Stimulated activated CD8-positive, alpha-beta memory T cell treated with anti-CD3 and anti-CD28 coated beads, Interleukin-7, amount 100 ng/mL, for 24 hours (primary cell): ENCODE results near the gene NOD1.

Source experiments
- DNase-seq: peaks from one replicate; pipeline ENCODE4 v3.0.0-alpha.2; 2020; ENCODE audit warnings: low read depth

NOD1 gene

DNA sequence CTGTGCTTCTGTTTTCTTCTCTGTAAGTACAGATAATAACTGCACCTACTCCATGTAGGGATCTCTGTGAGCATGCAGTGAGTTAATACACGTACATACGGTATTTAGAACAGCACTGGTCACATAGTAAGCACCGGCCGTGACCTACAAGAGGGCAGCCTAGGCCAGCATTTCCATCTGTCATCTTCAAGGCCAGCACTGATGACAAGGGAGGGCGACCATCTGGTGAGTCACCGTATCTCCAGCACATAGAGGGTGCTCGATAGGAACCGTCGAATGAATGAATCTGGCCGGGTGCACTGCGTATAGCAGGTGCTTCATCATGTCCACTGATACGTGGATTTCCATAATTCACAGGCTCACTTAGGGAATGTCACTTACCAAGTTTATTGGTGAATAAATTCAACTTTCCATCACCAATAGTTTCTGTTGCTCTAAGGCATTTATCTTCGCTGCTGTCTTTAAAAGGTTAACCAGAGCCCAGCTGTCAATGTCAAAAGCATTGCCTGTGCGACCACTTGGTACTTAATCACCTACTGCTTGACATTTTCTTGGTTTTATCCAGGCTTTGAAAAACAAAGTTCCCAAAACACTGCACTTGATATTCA, 8.3 kb downstream of the NOD1 start:
- no peak for DNase-seq

DNA sequence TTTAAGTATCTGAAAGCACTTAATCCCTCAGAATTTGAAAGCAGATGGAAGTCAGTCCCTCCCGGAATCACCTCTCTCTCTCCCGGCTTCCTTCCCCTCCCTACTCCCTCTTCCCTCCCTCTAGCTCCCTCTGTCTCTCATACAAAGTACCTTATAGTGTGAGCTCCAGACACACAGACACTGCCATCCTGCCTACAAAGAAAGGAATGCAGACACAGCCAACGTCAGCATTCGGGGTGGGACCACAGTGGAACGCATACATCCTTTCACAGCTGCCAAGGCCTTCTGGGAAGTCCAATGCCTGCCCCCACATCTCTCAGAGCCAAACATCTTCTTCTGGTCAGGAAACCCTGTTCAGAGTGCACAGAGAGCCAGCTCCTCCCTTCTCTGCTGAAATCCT, 9.3 kb downstream of the NOD1 start:
- DNase-seq = no peak

GRCh38 chr7:30468791-30469190, 9.8 kb downstream of the NOD1 start:
- no peak for DNase-seq

GRCh38 chr7:30468041-30468440, 10.5 kb downstream of the NOD1 start:
- DNase-seq = no peak

DNA sequence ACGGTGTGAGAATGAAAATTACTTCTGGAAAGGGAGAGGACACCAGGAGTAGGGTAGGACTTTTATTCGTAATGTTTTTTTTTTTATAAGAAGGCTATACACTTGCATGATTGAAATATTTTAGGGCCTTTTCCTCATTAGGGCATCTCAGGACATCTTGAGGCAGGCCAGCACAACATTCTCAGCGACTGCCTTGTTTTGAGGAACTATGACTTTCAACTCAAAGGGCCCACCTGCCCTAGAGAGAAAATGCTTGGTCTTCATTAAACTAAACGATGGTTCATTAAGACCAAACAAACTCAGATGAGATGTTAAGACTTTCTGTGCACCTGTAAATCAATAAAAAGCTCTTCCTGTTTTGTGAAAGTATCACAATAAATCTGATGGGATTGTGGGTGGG, 11.3 kb downstream of the NOD1 start:
- no peak for DNase-seq

GRCh38 chr7:30466266-30466665, 12.3 kb downstream of the NOD1 start:
- DNase-seq = no peak

DNA sequence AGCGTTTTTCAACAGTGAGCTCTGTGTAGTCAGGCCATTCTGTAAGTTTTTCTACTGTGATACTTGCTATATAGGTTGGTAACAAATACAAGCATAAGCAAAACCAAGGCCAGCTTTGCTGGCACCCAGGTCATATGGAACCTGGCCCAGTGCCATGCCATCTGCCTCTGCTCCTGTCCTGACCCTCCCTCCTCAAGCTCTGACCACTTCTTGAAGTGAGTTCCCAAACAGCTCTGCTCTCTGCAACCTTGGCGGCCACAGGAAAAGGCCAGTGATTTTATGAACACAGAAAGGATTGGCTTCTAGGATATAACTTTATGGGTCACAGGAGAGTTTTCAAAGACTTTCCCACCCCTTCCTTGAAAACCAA, 12.8 kb downstream of the NOD1 start:
- no peak for DNase-seq

- DNase-seq = no peak
Observed at GRCh38 chr7:30465046-30465810, 13.4 kb downstream of the NOD1 start.

GRCh38 chr7:30464231-30464671, 14.3 kb downstream of the NOD1 start:
- DNase-seq = no peak

DNA sequence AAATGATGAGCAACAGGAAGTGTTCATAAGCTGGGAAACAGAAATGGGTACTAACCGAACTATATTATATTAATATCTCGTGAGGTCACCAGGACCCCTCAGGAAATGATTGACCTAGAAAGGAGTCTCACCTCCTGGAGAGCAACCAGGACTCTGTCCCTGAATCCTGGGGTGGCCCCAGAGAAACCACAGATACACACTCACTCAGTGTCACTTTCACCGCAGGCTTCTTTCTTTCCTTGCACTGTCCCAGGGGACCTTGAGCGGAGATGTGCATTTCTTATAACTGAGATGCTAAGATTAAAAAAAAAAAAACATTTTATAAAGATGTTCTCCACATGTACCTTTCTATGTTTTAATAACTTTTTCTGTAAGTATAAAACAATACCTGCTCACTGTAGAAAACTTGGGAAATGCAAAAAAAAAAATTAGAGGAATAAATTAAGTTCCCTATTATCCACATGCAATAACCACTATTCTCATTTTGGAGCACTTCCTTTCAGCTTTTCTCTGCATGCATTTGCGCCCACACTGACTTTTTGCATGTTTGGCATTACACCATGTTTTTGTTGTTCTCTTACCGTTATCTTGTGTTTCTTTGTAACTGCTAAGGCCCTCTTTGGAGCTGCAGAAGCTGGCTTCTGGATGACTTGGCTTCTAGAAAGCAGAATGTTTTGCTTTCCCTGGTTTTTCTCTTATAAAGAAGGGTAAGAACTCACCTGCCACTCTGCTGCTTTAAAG, 15.0 kb downstream of the NOD1 start:
- DNase-seq = no peak

- DNase-seq = no peak
Observed at GRCh38 chr7:30462179-30462578, 16.4 kb downstream of the NOD1 start.

DNA sequence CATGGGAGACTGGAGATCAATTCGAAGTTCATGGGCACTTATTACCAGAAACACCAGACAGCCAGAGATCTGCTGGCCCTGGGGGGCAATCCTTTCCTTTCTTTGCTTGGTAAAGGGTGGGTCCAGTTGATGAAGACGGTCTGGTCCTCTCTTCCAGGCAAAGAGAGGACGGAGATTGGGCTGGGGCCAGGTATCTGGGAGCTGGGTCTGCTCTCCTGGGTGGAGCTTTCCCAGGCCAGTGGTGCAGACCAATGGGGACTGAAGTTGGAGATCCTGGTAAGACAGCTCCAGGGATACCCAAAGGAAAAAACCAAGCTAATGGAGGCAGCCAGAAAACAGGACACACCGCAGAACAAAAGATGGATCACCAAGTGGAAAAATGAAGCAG, 18.3 kb downstream of the NOD1 start:
- DNase-seq = no peak

GRCh38 chr7:30459591-30460245, 18.9 kb downstream of the NOD1 start:
- no peak for DNase-seq

DNA sequence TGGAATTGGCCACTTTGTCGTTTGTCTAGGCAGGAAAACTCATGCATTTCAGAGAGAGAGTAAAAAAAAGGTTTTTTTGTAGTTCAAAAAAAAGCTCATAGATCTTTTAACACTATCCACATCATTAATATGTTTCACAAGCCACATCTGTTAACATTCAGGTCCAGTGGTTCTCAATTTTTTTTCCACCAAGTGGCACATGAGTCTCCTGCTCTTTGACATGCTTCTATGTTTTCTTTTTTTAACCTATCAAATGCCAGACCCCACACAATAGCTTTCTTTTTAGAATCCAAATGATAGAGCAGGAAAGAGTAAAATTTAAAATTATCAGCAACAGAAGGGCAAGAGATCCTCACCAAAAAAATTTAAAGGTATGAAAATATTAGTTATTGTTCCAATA, 20.3 kb downstream of the NOD1 start:
- DNase-seq = no peak

DNA sequence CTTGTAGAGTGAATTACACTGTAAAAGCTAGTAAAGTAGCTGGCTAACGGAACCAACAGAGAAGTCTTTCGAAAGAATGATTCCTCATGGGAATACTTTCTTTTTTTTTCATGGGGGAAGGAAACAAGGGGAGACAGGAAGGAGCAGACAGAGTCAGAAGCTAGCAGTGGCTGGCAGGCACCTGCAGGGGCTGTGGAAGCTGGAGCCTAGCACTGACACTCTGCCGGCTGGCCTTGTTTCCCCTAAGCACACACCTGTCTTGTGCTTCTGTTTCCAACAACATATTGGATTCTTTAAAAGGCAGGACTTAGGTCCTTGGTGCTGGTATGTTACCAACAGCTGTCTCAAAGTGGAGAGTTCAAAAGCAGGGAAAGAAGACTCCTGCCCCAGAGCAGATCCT, 24.7 kb downstream of the NOD1 start:
- no peak for DNase-seq

DNA sequence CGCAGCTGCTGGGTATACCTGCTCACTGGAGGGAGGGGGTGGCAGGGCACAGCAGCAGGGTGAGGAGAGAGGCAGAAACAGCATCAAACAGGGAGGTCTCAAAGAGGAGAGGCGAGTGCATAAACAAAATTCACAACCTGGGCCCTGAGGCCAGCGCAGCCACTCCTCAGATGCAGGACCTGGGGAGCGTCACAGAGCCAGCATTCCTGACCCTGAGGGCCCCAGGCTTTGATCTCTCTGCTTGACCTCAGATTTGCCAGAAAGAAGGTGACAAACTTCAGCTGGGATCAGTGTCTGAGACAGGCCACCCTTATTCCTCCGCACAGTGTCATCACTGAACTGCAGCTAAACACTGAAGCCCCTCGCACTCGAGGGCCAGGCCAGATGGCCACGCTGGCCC, 25.6 kb downstream of the NOD1 start:
- no peak for DNase-seq

GRCh38 chr7:30452280-30452930, 26.2 kb downstream of the NOD1 start:
- DNase-seq = no peak

- DNase-seq = no peak
Observed at GRCh38 chr7:30451539-30452279, 26.9 kb downstream of the NOD1 start.

DNA sequence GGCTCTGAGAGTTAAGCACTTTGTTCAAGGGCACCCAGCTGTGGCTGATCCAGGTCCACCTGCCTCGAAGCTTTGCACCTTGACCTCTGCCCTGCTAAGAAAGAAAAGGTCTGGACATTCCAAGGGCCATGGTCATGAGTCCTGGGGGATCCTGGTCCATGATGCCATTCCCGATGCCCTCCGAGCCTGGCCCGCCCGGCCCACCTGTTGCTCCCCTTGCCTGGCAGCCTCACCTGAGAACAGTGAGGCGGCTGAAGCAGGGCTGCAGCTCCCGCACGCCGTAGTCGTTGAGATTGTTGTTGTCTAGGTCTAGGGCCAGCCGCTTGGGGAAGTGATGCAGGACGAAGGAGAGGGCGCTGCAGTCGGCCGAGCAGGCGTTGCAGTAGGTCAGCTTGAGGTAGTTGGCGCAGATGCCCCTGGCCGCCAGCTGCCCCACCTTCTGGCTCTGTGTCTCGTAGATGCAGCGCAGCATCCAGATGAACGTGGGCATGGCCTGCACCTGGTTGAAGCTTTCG, 27.5 kb downstream of the NOD1 start:
- no peak for DNase-seq

DNA sequence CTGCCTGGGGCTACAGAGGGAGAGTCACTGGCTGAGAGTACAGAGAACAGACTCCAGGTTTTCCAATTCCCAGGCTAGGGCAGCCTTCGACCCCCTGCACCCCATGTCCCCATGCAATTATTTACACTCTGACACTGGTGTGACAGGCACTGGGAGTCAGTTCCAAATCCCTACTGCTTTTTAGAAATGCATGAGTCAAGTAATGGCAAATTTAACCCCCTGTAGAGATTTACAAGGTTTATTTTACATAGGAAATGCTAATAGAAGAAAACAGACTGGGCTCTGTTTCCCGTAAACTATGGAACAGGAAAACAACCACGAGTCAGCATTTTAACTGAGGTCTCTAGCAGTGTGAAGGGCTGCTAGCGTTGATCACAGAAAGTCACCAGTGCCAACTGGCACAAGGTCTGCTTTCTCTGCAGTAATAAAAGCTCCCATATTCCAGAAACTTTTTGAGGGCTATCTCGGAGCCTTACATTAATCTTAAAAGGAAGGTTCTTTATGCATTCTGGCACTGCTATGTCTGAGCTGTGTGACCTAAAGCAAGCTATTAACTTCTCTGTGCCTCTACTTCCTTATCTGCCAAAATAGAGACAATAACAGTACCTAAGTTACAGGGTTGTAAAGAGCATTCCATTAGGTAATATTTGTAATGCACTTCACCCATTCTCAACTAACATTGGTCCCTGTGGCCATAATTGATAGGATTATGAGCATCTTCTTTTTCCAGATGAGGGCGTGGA, 28.2 kb downstream of the NOD1 start:
- DNase-seq = no peak
